ENCODE data around the gene LGMN. TPM values are rescaled to one million over a fixed set of nuclear protein-coding genes. Genes with fewer than 3 reads are reported as not detected.

Gene LGMN
- total RNA-seq, 1 donor from 2014 or later = 29.6 TPM

GRCh38 chr14:92728759-92729364 lies 19.6 kb downstream of the LGMN start:
- DNase-seq (ENCODE audit: low read depth) = peak; percentile 78

GRCh38 chr14:92726933-92727262 lies 21.5 kb downstream of the LGMN start:
- DNase-seq (ENCODE audit: low read depth) = no peak

DNA sequence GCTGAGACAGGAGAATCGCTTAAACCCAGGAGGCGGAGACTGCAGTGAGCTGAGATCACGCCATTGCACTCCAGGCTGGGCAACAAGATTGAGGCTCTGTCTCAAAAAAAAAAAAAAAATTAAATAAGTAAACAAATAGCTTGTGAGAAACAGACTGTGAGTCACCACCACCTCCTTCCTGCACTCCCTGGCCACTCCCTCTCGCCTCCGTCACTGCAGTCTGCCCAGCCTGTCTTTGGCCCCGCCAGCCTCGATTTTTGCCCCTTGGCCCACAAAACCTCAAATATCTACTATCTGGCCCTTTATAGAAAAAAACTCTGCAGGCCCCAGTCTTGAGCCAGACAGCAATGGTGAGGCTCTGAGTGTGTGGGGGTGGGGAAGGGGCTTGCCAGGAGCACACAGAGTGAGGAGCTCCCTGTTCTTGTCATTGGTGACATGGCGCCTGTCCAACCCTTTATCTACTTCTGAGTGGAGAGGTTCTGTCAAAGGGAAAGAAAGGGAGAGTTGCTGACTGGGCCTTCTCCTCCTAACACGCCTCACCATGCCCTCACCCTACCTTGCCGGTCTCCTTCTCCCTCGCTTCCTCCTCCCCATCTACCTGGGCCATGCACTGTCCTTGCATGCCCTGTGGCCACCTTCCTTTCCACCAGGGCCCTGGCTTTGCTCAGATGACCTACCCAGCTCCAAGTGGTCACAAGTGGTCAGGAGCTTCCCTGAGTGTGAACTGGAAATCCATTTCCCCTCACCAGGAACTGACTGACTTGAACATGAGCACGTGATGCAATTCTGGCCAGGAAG lies 22.1 kb downstream of the LGMN start:
- peak; percentile 67 for DNase-seq (ENCODE audit: low read depth)

GRCh38 chr14:92724516-92725340 lies 23.7 kb downstream of the LGMN start:
- peak; percentile 13 for DNase-seq (ENCODE audit: low read depth)

GRCh38 chr14:92719890-92720323 lies 28.5 kb downstream of the LGMN start:
- no peak for DNase-seq (ENCODE audit: low read depth)

DNA sequence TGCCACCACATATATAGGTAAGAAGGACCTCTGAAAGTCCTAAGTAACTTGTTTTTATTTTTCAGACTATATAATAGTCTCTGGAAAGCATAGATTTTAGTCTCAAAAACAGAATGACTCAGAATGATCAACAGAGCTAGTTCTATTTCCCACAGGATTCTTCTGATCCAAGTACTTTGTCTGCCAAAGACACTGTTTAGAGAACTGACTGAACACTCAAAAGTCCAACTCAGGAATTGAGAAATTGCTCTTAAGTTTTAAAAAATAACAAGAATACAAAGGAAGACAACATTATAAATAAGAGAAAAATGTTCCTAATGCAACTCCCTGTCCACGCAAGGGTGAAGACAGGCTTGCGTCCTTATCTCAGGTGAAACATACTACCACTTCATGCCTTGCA lies 29.0 kb downstream of the LGMN start:
- DNase-seq (ENCODE audit: low read depth) = no peak

- no peak for DNase-seq (ENCODE audit: low read depth)
Measured at GRCh38 chr14:92718664-92719063, 29.8 kb downstream of the LGMN start.

DNA sequence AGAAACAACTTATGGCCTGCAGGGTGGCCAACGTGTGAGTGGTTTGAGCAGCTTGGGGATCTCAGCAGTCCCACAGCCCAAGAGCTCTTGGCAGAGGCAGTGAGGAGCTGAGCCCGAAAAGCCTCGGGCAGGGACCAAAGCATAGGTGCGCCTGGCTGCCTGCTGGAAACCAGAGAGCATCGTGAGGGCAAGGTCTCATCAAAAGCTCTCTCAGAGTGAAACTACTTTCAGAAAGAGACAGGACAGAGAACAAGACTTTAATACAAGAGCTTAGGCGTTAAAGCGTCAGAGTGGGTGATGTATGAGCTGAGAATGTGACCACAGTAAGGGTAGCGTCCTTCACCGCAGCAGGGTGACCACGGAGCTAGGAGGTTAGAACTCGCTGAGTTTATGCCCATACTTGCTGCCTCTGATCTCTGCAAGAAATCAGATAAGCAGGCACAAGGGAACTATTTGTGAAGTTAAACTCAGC lies 30.8 kb downstream of the LGMN start:
- DNase-seq (ENCODE audit: low read depth) = no peak

DNA sequence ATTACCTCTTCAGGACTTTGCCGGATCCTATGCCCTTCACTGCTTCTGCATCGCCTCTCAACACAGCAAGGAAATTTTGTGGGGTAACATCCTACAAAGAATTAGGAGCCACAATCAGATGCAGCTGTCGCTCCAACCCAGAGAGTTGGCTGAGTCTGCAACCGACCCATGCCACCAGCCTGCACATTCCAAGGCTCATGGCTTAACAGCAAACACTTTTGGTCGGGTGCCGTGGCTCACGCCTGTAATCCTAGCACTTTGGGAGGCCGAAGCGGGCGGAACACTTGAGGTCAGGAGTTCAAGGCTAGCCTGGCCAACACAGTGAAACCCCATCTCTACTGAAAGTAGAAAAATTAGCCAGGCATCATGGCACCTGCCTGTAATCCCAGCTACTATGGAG lies 32.3 kb downstream of the LGMN start:
- peak; percentile 85 for DNase-seq (ENCODE audit: low read depth)

- DNase-seq (ENCODE audit: low read depth) = peak; percentile 78
Measured at GRCh38 chr14:92714739-92715307, 33.6 kb downstream of the LGMN start.

GRCh38 chr14:92712654-92713051 lies 35.8 kb downstream of the LGMN start:
- DNase-seq (ENCODE audit: low read depth) = no peak

DNA sequence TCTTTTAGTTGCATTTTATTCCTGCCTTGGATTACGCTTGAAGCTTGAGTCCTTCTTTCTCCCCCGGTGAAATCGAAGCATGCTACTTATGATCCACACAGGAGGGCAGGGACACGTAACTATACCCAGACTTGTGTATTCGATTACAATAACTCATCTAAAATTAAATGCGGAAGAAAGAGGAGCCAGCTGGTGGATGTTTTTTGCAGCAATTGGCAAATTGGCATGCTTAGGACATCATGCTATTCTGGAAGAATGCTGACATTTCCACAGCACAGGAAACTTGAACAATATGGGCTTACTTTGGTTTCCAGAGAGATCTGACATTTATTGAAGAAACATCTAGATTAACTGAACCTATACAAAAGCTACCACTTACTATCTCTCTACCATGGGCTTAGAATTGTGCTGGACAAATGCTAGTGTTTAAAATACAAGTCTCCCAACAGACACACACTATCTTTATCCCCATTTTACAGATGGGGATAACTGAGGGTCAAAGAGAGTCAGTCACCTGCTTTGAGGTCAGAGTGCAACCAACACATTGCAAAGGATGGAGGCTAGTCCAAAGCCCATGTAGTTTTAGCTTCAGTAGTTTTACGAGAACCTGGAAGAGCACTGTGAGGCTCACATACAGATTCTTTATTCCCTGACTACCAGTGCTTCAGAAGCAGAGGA lies 36.3 kb downstream of the LGMN start:
- DNase-seq (ENCODE audit: low read depth) = no peak

- DNase-seq (ENCODE audit: low read depth) = no peak
Measured at GRCh38 chr14:92710001-92710341, 38.5 kb downstream of the LGMN start.

DNA sequence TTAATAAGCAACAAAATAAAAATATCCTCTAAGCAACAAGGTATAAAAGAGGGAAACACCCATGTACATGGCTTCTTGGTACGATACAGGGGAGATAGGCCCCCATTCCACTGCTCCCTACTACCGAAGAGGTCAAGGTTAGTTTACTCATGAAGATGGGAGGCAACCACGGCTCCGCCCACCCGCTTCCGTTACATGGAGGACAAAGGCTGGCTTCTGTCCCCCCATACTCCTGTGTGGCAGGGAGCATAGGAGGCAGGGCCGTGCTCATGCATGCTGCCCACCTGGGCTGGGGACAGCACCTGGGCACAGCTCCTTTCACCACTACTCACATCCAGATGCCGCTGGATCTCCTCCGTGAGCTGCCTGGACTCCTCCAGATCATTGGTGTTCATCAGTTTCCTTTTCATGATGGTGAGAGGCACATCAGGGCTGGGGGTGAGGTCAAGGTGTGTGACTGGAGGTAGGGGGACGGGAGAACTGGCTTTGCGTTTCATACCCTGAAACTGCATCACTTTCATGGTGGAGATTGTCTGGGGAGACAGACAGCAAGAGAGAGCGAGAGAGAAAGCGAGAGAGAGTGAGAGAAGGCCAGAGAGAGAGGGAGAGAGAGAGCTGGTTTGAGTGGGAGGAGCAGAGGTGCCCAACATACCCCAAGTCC lies 39.0 kb downstream of the LGMN start:
- DNase-seq (ENCODE audit: low read depth) = no peak

DNA sequence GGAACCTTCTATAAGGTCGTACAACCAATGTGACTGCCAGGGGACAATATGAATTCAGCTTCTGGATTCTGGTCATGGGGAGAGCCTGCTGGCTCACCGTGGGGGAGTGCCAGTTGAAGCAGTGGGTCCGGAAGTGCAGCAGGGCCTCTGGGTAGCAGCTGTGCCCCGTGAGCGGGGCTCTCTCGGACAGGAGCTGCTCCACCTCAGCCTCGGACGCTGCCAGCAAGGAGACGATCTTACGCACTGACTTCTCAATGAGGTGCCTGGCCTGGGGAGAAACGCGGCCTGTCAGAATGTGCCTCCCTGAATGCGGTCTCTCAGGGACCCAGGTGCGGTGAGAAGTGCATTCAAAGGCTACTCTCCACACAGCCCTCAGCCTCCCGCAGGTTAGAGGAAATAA lies 42.0 kb downstream of the LGMN start:
- DNase-seq (ENCODE audit: low read depth) = no peak

- no peak for DNase-seq (ENCODE audit: low read depth)
Measured at GRCh38 chr14:92704821-92705220, 43.6 kb downstream of the LGMN start.

GRCh38 chr14:92704036-92704804 lies 44.2 kb downstream of the LGMN start:
- DNase-seq (ENCODE audit: low read depth) = peak; percentile 23

- DNase-seq (ENCODE audit: low read depth) = no peak
Measured at GRCh38 chr14:92703516-92703915, 44.9 kb downstream of the LGMN start.

DNA sequence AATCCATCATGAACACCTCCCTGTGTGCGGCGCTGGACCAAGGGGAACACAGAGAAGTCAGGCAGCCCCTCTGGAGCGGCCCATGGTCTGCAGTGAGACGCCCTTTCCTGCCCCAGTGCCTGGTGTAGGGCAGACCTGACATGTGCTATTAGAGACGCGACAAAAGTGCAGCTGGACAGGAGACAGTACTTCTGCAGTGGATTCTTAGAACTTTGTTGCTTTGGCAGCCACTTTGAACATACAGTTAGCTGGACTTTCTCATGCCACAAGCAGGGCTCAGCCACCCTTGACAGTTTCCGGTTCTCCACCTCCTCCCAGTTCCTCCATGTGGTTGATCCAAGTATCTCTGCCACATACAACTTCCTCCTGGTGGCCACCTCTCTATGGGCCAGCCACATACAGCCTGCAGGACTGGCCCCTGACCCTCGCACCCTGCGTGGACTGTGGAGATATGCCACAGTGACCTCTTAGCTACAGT lies 45.9 kb downstream of the LGMN start:
- no peak for DNase-seq (ENCODE audit: low read depth)

DNA sequence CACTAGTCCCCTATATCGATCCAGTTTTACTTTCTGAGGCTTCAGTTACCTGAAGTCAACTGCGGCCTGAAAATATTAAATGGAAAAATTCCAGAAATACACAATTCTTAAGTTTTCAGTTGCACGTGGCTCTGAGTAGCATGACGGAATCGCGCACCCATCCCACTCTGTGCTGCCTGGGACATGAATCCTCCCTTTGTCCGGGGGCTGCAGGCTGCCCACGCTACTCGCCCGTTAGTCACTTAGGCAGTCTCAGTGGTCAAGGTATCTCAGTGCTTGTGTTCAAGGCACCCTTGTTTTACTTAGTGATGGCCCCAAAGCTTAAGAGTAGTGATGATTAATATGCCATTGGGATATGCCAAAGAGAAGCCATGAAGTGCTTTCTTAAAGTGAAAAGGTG lies 46.6 kb downstream of the LGMN start:
- no peak for DNase-seq (ENCODE audit: low read depth)
